Endothelial cell of umbilical vein (primary cell): ENCODE results near the gene COL8A1.
"Not testable (repeated sequence)": the region's sequence is repeated elsewhere in the genome, so short reads cannot be mapped to it uniquely, and the experiment has no call there.

ENCODE experiments used
- CTCF ChIP-seq, 2 donors: IDR thresholded peaks; 1 replicate in 1 of 2; 2 replicates in 1 of 2; pipeline ENCODE4 v1.5.1; 2011; ENCODE audit warnings: low read length in 2 of 2, mild to moderate bottlenecking in 2 of 2, moderate library complexity in 2 of 2, control low read depth in 1 of 2, inconsistent platforms in 1 of 2, low read depth in 1 of 2; ENCODE audit not compliant: insufficient read depth in 1 of 2; ENCODE audit errors: extremely low read depth in 1 of 2
- JUN ChIP-seq: IDR thresholded peaks from 2 replicates; pipeline ENCODE4 v1.6.1; 2011; ENCODE audit warnings: borderline replicate concordance, low read depth; ENCODE audit not compliant: insufficient read length, insufficient read depth
- MAX ChIP-seq: IDR thresholded peaks from 2 replicates; pipeline ENCODE4 v1.6.1; 2011; ENCODE audit not compliant: insufficient read depth, insufficient read length

- not testable (repeated sequence) for TF ChIP-seq JUN; CTCF (IDR thresholded peaks at IDR 0.05; ENCODE audit: extremely low read depth in 1 of 2, insufficient read depth in 1 of 2, low read depth in 1 of 2, low read length in 2 of 2); MAX
Measured at GRCh38 chr3:99740371-99740770, 102.0 kb downstream of the COL8A1 start.
